HepG2 (cell line): ENCODE results near the gene RAD9A. TPM values are rescaled to one million over a fixed set of nuclear protein-coding genes. Genes with fewer than 3 reads are reported as not detected.

Source experiments
- CREB1 ChIP-seq, 2 experiments: fragments of 450-650 bp in 1 of 2; IDR thresholded peaks; 2 replicates each; pipeline ENCODE4 v1.6.1; 2016 to 2017; ENCODE audit warnings: control low read depth in 1 of 2, mild to moderate bottlenecking in 1 of 2, missing compliant biosample characterization in 1 of 2, missing genetic modification characterization in 1 of 2
- EZH2 ChIP-seq: conservative IDR thresholded peaks from 2 replicates; pipeline ENCODE4 v1.6.1; 2012; ENCODE audit warnings: mild to moderate bottlenecking, low read depth, low read length, moderate library complexity
- FLYWCH1 ChIP-seq: sonication (generic); formaldehyde crosslinking; IDR thresholded peaks from 2 replicates; pipeline ENCODE4 v1.8.1; 2023; ENCODE audit warnings: mild to moderate bottlenecking, missing genetic modification reagents
- HNF4G ChIP-seq, 2 experiments: sonication (generic) in 1 of 2; formaldehyde crosslinking in 1 of 2; IDR thresholded peaks; 2 replicates each; pipeline versions ENCODE4 v1.4.0 to v1.6.1; 2011 to 2020; ENCODE audit warnings: borderline replicate concordance in 2 of 2, low read depth in 2 of 2, mild to moderate bottlenecking in 2 of 2, low read length in 1 of 2, missing genetic modification reagents in 1 of 2, moderate library complexity in 1 of 2
- HOXA5 ChIP-seq: sonication (generic); formaldehyde crosslinking; IDR thresholded peaks from 2 replicates; pipeline ENCODE4 v1.4.0; 2020; ENCODE audit warnings: missing genetic modification reagents
- IKZF4 ChIP-seq: sonication (generic); formaldehyde crosslinking; IDR thresholded peaks from 2 replicates; pipeline ENCODE4 v1.5.1; 2020; ENCODE audit warnings: borderline replicate concordance, mild to moderate bottlenecking, low read depth, missing genetic modification reagents; ENCODE audit errors: not compliant biosample characterization
- KDM3A ChIP-seq: IDR thresholded peaks from 2 replicates; pipeline ENCODE4 v1.6.1; 2018; ENCODE audit warnings: low read depth, missing compliant biosample characterization
- KLF15 ChIP-seq: sonication (generic); formaldehyde crosslinking; IDR thresholded peaks from 2 replicates; pipeline ENCODE4 v1.8.1; 2023; ENCODE audit warnings: borderline replicate concordance, mild to moderate bottlenecking, inconsistent platforms, missing genetic modification reagents, mixed read lengths
- KLF6 ChIP-seq: IDR thresholded peaks from 2 replicates; pipeline ENCODE4 v1.8.0; 2016; ENCODE audit warnings: missing biosample characterization, missing genetic modification reagents
- SNAPC2 ChIP-seq: sonication (generic); formaldehyde crosslinking; IDR thresholded peaks from 2 replicates; pipeline ENCODE4 v1.8.1; 2022; ENCODE audit warnings: mild to moderate bottlenecking, missing genetic modification reagents
- TEAD3 ChIP-seq: optimal IDR thresholded peaks from 2 replicates; pipeline ENCODE3; 2016; ENCODE audit warnings: borderline replicate concordance
- TOE1 ChIP-seq: sonication (generic); formaldehyde crosslinking; IDR thresholded peaks from 2 replicates; pipeline ENCODE4 v1.4.0; 2020; ENCODE audit warnings: mild to moderate bottlenecking, missing genetic modification reagents
- YEATS2 ChIP-seq: sonication (generic); formaldehyde crosslinking; IDR thresholded peaks from 2 replicates; pipeline ENCODE4 v1.4.0; 2020; ENCODE audit warnings: missing genetic modification reagents, borderline replicate concordance
- ZMYM4 ChIP-seq: sonication (generic); formaldehyde crosslinking; IDR thresholded peaks from 2 replicates; pipeline ENCODE4 v1.8.1; 2023; ENCODE audit warnings: mild to moderate bottlenecking, missing genetic modification reagents
- ZNF12 ChIP-seq: sonication (generic); formaldehyde crosslinking; IDR thresholded peaks from 2 replicates; pipeline ENCODE4 v1.5.0; 2020; ENCODE audit warnings: missing genetic modification reagents
- ZNF24 ChIP-seq: fragments of 450-650 bp; IDR thresholded peaks from 2 replicates; pipeline ENCODE4 v1.6.1; 2017; ENCODE audit warnings: antibody characterized with exemption, mild to moderate bottlenecking
- ZNF670 ChIP-seq: sonication (generic); formaldehyde crosslinking; IDR thresholded peaks from 2 replicates; pipeline ENCODE4 v1.8.0; 2022; ENCODE audit warnings: mild to moderate bottlenecking, missing genetic modification reagents, borderline replicate concordance
- ZNF674 ChIP-seq: sonication (generic); formaldehyde crosslinking; IDR thresholded peaks from 2 replicates; pipeline ENCODE4 v1.5.0; 2020; ENCODE audit warnings: low read depth, mild to moderate bottlenecking, missing genetic modification reagents
- polyA plus RNA-seq, 8 experiments: library from polyadenylated mRNA; depleted of rRNA in 3 of 8; stranded (reverse) in 7 of 8; unstranded in 1 of 8; fragments of >200 nt; fragmentation: Illumina TruSeq in 4 of 8; extraction: Trizol in 4 of 8; gene quantifications; 2 replicates each; pipeline versions ENCODE4 v1.2.1 to v1.2.3, GENCODE V29; 2011 to 2016; ENCODE audit warnings: low read depth in 4 of 8, missing spikeins in 1 of 8, mixed read lengths in 1 of 8; ENCODE audit not compliant: insufficient read depth in 1 of 8
- total RNA-seq, 5 experiments: library from RNA; depleted of rRNA; stranded (reverse); fragments of >200 nt; fragmentation: Illumina TruSeq; extraction: Trizol; gene quantifications; 2 replicates each; pipeline ENCODE4 v1.2.3, GENCODE V29; 2016; ENCODE audit warnings: low read depth in 1 of 5
- TF ChIP-seq, protein P1 (sequence below): sonication (generic); formaldehyde crosslinking; IDR thresholded peaks from 2 replicates; pipeline ENCODE4 v1.5.1; 2020; ENCODE audit warnings: mild to moderate bottlenecking, missing genetic modification reagents, moderate library complexity
- TF ChIP-seq, protein P2 (sequence below): sonication (generic); formaldehyde crosslinking; IDR thresholded peaks from 2 replicates; pipeline ENCODE4 v1.5.1; 2020; ENCODE audit warnings: mild to moderate bottlenecking, missing genetic modification reagents, moderate library complexity
- TF ChIP-seq, protein P3 (sequence below): sonication (generic); formaldehyde crosslinking; IDR thresholded peaks from 2 replicates; pipeline ENCODE4 v1.4.0; 2020; ENCODE audit warnings: missing genetic modification reagents
- TF ChIP-seq, protein P4 (sequence below): sonication (generic); formaldehyde crosslinking; IDR thresholded peaks from 2 replicates; pipeline ENCODE4 v1.4.0; 2020; ENCODE audit warnings: mild to moderate bottlenecking, low read depth, missing genetic modification reagents
- TF ChIP-seq, protein P5 (sequence below): IDR thresholded peaks from 2 replicates; pipeline ENCODE4 v1.6.1; 2012; ENCODE audit warnings: inconsistent platforms

RAD9A gene
- total and polyA plus RNA-seq, 2 of the 13 experiments (the other 11 are each of a cell fraction or from before 2014, with no cell fraction given), result 10.1 to 15.7 TPM

DNA sequence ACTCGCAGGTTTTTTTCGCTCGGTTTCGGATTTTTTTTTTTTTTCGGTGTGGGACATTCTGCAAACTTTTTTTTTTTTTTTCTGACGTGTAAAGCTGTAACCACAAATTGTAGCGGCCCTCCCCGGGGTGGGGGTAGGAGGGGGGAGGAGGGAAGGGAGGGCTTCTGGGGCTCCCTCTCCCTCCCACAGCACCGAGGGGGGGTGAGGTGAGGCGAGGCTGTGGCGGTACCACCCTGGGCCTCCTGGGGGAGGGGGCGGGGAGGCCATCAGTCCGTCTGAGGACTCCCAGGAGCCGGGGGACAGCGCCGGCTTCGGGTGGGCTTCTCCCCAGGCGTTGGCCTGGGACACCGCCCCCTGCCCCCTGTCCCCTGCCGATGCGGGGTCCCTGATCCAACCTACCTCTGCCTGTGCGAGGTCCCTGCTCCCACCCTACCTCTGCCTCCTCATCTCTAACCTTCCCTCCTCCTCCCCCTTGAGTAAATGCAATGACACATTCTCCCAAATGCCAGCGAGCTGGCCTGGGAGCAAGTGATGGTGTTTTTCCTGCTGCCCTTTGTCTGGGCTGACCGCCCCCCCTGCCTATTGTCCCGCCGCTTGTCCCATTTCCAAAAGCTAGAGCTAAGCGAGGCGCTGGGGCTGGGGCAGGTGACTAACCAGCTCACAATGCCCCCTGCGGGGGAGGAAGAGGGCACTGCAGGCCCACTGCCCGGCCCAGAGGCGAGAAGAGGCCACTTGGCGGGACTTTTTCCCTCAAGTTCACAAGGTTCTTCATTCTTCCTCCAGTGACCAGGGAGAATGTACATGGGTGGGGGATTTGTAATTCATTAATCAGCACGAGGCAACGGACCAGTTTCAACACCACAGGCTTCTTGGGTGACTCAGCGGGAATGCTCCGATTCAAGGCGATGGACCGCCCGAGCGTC lies 17.9 kb upstream of the RAD9A start (continued):
- TF ChIP-seq CREB1 (IDR thresholded peaks at IDR 0.05) (no peak), CREB1 (CRISPR knock-in tag; IDR thresholded peaks at IDR 0.05) (no peak), ZNF12 (no peak), IKZF4 (CRISPR knock-in tag) (no peak), ZNF670 (CRISPR knock-in tag) (no peak), KDM3A (CRISPR knock-in tag) (no peak), HNF4G (IDR thresholded peaks at IDR 0.05; ENCODE audit: borderline replicate concordance, low read depth, low read length) (no peak), HNF4G (CRISPR knock-in tag; IDR thresholded peaks at IDR 0.05; ENCODE audit: borderline replicate concordance, low read depth) (no peak), KLF15 (CRISPR knock-in tag) (no peak), KLF6 (CRISPR knock-in tag) (no peak), SNAPC2 (CRISPR knock-in tag) (no peak), ZMYM4 (CRISPR knock-in tag) (no peak), ZNF24 (no peak), FLYWCH1 (CRISPR knock-in tag) (no peak), HOXA5 (CRISPR knock-in tag) (no peak), ZNF674 (CRISPR knock-in tag) (no peak), YEATS2 (no peak), EZH2 (no peak), TEAD3 (CRISPR knock-in tag) (no peak), TOE1 (no peak)
- TF ChIP-seq, protein P1, sequence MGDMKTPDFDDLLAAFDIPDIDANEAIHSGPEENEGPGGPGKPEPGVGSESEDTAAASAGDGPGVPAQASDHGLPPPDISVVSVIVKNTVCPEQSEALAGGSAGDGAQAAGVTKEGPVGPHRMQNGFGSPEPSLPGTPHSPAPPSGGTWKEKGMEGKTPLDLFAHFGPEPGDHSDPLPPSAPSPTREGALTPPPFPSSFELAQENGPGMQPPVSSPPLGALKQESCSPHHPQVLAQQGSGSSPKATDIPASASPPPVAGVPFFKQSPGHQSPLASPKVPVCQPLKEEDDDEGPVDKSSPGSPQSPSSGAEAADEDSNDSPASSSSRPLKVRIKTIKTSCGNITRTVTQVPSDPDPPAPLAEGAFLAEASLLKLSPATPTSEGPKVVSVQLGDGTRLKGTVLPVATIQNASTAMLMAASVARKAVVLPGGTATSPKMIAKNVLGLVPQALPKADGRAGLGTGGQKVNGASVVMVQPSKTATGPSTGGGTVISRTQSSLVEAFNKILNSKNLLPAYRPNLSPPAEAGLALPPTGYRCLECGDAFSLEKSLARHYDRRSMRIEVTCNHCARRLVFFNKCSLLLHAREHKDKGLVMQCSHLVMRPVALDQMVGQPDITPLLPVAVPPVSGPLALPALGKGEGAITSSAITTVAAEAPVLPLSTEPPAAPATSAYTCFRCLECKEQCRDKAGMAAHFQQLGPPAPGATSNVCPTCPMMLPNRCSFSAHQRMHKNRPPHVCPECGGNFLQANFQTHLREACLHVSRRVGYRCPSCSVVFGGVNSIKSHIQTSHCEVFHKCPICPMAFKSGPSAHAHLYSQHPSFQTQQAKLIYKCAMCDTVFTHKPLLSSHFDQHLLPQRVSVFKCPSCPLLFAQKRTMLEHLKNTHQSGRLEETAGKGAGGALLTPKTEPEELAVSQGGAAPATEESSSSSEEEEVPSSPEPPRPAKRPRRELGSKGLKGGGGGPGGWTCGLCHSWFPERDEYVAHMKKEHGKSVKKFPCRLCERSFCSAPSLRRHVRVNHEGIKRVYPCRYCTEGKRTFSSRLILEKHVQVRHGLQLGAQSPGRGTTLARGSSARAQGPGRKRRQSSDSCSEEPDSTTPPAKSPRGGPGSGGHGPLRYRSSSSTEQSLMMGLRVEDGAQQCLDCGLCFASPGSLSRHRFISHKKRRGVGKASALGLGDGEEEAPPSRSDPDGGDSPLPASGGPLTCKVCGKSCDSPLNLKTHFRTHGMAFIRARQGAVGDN (CRISPR knock-in tag), result peak; percentile 59
- TF ChIP-seq, protein P2, sequence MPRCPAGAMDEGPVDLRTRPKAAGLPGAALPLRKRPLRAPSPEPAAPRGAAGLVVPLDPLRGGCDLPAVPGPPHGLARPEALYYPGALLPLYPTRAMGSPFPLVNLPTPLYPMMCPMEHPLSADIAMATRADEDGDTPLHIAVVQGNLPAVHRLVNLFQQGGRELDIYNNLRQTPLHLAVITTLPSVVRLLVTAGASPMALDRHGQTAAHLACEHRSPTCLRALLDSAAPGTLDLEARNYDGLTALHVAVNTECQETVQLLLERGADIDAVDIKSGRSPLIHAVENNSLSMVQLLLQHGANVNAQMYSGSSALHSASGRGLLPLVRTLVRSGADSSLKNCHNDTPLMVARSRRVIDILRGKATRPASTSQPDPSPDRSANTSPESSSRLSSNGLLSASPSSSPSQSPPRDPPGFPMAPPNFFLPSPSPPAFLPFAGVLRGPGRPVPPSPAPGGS (CRISPR knock-in tag), result 0 out of 2 replicates have a peak, but pooled peaks have one; percentile 45
- TF ChIP-seq, protein P3, sequence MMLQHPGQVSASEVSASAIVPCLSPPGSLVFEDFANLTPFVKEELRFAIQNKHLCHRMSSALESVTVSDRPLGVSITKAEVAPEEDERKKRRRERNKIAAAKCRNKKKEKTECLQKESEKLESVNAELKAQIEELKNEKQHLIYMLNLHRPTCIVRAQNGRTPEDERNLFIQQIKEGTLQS, result no peak; the same call in 1 of the 2 replicates
- TF ChIP-seq, protein P4, sequence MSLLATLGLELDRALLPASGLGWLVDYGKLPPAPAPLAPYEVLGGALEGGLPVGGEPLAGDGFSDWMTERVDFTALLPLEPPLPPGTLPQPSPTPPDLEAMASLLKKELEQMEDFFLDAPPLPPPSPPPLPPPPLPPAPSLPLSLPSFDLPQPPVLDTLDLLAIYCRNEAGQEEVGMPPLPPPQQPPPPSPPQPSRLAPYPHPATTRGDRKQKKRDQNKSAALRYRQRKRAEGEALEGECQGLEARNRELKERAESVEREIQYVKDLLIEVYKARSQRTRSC (CRISPR knock-in tag), result no peak
- TF ChIP-seq, protein P5, sequence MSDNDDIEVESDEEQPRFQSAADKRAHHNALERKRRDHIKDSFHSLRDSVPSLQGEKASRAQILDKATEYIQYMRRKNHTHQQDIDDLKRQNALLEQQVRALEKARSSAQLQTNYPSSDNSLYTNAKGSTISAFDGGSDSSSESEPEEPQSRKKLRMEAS, result no peak; the same call in 1 of the 2 replicates
